GM19463 (cell line): Measurements from ENCODE around the gene GPR171.
"Not testable (repeated sequence)": the region's sequence is repeated elsewhere in the genome, so short reads cannot be mapped to it uniquely, and the experiment has no call there.

Experiments
- ATAC-seq: cut with Tn5 transposase; IDR thresholded peaks from one replicate; pipeline ENCODE4 v1.9.1; 2021; ENCODE audit warnings: mild to moderate bottlenecking, moderate library complexity; ENCODE audit not compliant: unreplicated experiment

Gene GPR171, protein sequence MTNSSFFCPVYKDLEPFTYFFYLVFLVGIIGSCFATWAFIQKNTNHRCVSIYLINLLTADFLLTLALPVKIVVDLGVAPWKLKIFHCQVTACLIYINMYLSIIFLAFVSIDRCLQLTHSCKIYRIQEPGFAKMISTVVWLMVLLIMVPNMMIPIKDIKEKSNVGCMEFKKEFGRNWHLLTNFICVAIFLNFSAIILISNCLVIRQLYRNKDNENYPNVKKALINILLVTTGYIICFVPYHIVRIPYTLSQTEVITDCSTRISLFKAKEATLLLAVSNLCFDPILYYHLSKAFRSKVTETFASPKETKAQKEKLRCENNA

DNA sequence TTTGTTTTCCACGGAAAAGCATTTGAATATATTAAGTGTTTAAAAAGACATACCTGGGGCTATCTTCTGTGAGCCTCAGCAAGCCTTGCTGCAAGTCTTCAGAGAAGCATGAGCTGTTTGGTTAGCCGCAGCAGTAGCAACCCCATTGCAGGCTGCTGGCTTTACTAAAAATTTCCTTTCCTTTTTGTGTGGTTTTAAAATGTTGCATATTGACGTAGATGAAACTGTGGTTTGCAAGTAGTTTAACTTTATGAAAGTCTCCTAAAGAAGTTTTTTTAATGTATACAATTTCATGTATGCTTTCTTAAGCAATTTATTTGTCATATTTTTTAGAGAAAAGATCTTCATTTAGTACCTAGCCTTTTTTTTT, at the start of gene GPR171:
GPR171 (minus strand) TSS at position 166 of the 370 bp plus-strand sequence. CDS start 3,830 bp downstream, outside the sequence.
- peak; percentile 95 for ATAC-seq

DNA sequence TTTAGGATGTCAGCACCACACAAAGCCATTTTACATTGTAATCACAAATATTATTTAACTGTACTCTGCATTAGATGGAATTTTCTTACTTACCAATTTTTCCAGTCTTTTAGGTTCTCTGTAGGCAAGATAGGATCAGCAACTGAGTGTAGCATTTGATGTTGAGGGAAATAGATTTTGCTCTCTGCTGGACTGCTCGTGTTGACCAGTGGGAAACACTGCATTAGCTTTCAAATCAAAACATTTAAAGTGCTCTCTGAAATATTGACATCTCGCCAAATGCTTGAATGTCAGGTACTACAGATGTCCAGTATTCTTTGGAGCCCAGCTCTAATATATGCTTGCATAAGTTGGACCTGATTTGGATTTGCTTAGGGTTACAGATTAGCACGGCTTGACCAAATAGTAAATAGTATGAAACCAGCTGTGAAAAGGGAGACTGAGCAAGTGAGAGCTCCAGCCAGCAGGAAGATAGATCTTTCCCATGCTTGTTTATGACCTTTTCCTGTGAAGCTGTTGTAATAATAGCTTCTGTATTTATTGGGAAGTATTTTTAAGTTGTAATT, 45.8 kb upstream of the GPR171 start:
- ATAC-seq = no peak

DNA sequence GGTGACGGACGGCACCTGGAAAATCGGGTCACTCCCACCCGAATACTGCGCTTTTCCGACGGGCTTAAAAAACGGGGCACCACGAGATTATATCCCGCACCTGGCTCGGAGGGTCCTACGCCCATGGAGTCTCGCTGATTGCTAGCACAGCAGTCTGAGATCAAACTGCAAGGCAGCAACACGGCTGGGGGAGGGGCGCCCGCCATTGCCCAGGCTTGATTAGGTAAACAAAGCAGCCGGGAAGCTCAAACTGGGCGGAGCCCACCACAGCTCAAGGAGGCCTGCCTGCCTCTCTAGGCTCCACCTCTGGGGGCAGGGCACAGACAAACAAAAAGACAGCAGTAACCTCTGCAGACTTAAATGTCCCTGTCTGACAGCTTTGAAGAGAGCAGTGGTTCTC, 39.0 kb upstream of the GPR171 start:
- not testable (repeated sequence) for ATAC-seq

DNA sequence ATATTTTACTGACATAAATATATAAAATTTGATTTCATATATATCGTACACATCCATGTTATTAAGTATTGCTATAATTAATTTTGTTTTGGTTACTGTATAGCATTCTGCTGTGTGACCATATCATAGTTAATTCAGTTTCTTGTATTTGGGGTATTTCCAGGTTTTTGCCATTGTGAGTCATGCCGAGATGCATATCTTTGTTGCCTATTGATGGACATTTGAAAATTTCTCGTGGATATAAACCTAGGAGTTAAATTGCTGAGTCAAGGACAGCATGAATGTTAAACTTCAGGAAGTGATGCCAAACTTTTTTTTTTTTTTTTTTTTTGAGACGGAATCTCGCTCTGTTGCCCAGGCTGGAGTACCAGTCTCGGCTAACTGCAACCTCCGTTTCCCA, 33.7 kb upstream of the GPR171 start:
- no peak for ATAC-seq

DNA sequence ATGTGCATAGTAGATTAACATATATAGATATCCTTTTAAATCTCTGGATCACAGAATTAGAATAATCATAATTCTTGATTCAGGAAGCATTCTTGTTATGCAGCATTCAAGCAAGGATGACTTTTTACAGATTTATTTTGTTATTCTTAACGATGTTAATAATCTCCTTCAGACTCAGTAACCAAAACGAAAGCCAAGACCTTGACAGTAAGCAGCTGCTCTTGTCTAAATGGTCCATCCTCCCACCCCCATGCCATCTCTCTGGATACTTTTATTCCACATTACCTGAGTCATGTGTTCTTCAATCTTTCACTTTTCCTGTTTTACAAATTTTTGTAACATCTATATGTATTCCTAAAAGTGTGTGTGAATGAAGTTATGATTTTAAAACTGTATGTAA, 33.3 kb upstream of the GPR171 start:
- ATAC-seq = no peak

DNA sequence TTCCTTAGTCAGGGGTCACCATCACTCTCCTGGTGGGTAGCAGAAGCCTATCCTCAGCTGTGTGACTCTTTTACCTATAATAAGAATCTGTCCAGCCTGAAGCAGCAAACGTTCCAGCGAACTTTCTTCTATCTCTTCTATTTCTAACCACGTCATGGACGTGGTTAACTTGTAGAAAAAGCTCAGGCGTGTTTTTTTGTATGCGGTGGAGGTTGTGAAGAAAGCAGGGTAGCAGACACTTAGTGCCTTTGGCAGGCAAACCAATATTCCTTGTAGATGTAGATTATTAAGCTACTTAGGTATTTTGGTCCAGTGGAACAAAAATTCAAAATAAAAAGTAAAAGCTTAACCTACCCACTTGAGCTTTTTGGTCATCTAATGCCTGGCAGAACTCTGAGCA, 31.8 kb upstream of the GPR171 start:
- ATAC-seq = no peak

DNA sequence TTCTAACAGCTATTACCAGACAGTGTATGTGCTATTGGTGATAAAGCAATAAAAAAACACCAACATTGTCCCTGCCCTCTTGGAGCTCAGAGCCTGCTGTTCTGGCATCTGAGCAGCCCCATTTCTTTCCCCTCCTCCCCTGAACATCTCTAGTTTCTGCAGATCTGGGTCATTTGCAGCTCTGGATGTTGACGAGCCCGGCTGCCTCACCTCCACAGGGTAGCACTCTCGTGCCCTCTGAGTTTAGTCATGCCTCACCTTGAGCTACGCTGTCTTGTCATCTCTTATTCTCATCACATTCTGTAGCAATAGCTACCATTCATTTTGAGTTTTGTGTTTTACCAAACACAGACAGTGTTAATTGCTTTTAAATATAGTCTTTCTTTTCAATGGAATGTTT, 30.0 kb upstream of the GPR171 start:
- no peak for ATAC-seq

DNA sequence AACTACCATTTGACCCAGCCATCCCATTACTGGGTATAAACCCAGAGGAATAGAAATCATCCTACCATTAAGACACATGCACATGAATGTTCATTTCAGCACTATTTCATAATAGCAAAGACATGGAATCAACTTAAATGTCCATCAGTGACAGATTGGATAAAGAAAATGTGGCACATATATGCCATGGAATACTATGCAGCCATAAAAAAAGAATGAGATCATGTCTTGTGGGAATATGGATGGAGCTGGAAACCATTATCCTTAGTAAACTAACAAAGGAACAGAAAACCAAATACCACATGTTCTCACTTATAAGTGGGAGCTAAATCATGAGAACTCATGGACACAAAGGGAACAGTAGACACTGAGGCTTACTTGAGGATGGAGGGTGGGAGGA, 29.4 kb upstream of the GPR171 start:
- ATAC-seq = not testable (repeated sequence)

DNA sequence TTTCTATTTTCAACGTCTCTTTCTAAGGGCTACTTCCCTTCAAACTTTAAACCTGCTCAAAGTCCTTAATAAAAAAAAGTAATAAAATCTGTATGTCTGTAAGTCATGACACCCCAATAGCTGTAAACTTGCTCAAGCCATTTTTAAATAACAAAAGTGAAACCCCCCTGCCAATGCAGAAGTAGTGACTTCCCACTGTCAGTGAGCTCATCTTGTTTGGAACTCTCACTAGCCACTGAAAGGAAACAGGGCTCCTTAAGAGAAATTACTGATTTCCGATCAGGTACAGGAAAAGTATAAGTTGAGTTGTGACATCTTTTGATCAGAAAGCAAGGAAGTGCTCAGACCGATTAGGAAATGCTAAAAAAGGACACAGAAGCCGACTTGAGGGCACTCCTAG, 27.6 kb upstream of the GPR171 start:
- peak; percentile 43 for ATAC-seq

DNA sequence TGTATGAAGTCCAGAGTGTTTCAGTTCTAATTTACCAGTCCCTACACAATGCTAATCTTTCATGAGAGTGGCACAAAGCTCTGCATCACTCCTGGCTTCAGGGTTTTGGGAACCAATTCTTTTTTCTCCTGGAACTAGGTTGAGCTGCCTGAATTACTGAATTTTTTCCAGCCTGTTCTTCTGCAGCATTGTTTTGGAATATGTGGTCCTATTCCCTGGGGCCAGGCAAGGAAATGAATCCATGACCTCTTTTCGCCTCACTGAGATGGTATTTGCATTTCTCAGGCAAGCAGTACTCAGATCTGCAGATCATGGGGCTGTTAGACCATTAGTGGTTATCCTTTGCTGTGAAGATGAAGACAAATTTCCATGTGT, 25.6 kb upstream of the GPR171 start:
- ATAC-seq = peak; percentile 29

DNA sequence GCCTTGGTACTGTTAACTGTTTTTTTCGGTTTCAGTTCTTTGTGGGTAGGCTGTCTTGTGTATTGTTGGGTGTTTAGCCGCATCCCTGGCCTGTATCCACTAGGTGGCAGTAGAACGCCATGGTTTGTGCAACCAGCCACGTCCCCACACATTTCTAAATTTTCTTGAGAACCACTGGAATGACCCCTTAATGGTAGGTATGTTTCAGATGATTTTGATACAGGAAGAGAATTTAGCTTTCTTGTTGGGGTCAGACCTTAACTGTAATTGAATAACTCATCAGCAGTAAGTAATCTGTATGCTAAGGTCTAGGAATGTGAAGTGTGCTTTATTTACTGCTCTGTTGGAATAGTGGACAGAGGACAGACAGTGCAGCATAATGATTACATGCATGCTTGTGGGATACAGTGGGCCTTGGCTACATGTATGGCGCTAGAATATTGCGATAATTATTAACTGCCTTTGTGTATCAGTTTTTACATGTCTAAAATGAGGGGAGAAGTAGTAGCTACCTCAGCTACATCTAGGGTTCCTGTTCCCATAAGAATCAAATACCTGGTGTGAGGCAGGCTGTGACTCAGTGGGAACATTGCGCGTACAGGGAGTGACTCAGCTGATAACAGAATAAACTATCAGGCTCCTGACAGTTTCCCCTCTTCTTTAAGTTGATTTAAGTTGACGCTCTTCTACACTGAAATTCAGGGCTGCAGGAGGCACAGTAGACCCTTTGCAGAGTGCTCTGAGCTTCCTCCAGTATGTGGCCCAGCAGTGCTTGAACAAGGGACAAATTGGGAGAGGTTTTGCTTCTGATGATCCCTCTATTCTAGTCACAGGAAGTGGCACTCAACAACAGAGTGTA, 25.0 kb upstream of the GPR171 start:
- peak; percentile 80 for ATAC-seq

DNA sequence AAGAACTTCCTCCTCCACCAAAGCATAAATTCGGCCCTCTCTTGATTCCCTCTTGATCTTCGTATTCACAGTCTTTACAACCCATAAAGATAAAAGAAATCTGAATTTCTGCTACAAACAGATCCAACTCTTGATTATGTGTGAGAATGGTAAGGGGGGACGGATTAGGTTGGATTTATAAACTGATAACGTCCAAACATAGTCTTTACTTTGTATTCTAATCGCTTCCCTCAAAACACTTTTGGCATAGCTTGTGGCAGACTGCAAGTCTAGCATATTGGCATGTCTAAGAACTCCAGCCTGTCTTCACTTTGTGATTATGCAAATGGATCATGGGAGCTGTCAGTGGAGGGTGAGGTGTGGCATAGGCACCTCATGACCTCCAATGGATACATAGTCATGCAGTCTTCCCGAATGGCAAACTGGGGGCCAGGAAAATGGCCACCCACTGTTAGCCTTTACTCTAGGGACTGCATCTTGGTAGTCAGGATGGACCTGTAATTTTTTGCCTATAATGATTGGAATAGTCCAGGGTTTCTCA, 24.3 kb upstream of the GPR171 start:
- ATAC-seq = peak; percentile 28

DNA sequence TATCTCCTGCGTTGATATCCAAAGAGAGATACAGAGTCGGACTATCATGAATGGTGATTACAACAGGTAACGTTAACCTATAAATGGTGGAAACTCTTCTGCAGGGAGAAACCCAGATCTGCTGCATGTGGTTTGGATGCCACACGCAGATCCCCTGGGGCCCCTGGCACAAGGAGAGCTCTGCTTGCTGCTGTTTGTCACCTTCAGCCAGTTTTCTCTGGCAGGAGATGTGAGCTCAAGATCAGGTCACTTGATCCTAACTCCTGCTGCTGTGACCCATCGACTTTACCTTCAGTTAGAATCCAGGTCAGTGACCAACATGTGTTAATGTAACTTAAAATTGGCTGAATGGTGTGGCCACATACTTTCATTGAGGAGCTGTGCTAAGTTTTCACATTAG, 23.8 kb upstream of the GPR171 start:
- ATAC-seq = no peak

DNA sequence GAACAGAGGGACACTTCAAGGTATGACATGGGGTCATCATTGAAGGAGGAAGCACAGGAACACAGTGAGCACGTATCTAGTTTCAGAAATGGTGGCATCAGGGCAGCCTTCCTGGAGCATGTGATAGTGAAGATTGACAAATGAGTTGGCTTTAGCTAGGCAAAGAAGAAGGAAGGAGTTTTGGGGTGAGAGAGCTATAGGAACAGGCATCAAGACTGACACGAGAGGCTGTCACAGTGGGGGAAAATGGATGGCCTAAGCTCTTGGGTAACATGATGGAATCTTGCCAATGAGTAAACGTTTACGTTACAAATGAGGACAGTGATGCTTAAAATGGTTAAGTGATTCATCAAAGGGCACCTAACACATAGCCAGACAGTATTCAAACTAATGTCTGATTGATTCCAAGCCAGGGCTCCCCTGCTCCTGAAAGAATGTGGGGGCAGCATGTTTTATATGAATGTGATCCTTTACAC, 23.1 kb upstream of the GPR171 start:
- no peak for ATAC-seq

DNA sequence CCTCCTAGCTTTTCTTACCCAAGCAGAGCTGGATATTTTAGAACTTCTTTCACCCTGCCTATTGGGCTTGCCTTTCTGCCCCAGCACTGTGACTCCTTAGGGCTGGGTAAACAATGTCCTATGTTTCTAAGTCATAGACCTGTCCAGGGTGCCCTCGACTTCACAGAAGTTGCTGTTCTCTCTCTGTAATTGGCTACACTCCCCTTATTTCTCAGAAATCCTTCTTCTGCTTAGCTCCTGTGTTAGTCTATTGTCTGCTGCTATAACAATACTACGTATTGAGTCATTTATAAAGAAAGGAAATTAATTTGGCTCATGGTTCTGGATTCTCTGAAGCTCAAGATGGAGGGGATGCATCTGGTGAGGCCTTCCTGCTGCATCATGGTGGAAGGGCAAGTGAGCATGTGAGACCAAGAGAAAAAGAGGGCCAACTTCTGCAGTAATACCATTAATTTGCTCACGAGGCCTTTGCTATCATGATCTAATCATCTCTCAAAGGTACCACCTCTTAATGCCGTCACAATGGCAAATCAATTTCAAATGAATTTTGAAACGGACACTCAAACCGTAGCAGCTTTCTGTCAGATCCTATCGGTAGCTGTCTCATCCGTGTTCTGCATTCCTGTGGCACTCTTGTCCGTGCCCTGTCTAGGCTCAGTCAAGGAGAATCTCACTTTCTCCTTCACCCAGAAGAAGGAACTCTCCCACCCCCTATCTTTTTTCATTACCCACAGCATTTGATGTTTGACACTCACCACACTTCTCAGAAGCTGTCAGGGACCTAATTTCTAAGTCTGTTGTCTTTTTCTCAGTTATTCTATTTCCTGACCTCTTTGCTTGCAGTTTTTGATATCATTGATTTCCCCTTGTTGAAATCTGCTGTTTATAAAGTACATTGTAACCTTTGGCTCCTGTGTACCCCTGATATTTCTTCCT, 22.3 kb upstream of the GPR171 start:
- ATAC-seq = no peak

DNA sequence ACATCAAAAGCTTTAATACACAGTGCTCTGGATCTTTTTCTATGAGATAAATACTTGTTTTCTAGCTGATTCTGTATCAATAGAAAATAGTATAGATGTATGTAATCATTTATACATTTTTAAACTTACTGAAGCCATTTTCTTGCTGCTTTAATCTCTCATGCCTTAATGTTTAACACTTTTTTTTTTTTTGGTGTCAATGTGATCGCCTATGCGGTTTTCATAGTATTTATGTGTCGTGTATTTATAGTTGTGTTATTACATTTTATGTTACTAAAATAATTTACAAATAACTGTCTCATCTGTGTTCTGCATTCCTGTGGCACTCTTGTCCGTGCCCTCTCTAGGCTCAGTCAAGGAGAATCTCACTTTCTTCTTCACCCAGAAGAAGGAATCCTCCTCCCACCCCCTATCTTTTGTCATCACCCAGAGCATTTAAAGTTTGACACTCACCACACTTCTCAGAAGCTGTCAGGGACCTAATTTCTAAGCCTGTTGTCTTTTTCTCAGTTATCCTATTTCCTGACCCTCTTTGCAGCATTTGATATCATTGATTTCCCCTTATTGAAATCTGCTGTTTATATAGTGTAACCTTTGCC, 21.4 kb upstream of the GPR171 start:
- no peak for ATAC-seq

DNA sequence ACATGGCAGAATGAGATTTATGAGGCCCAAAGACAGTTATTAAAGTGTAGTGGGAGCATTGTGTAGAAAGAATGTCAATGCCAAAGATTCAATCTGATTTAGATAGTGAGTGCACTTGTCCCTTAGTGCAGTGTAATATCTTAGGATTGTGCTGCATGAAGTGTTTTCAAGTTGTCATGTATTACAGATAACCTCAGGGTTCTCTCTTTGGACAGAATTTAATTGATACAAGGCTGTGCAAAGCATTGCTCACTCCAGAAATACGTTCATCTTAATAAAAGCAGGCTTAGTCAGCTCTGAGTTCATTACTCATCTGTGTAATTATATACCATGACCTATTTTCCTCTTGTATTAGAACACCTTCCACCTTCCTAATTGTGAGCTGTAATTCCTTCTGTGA, 16.0 kb upstream of the GPR171 start:
- ATAC-seq = no peak

DNA sequence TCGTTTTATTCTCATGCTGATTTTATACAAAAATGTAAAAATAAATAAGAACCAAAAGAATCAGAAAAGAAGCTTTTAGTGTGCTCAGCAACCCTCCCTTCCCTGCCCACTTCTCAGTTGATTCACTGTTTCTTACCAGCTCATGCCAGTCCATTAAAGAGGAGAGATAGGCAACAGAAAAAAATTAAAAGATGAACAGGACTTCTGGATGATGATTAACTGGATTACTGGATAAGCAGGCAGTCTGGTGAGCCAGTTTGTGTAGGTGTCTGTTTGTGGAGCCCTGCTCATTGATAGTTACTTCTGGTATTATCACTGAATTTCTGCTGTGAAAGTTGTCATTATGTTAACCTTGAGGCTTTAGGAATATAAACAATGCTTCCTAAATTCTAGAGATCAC, 15.1 kb upstream of the GPR171 start:
- no peak for ATAC-seq

DNA sequence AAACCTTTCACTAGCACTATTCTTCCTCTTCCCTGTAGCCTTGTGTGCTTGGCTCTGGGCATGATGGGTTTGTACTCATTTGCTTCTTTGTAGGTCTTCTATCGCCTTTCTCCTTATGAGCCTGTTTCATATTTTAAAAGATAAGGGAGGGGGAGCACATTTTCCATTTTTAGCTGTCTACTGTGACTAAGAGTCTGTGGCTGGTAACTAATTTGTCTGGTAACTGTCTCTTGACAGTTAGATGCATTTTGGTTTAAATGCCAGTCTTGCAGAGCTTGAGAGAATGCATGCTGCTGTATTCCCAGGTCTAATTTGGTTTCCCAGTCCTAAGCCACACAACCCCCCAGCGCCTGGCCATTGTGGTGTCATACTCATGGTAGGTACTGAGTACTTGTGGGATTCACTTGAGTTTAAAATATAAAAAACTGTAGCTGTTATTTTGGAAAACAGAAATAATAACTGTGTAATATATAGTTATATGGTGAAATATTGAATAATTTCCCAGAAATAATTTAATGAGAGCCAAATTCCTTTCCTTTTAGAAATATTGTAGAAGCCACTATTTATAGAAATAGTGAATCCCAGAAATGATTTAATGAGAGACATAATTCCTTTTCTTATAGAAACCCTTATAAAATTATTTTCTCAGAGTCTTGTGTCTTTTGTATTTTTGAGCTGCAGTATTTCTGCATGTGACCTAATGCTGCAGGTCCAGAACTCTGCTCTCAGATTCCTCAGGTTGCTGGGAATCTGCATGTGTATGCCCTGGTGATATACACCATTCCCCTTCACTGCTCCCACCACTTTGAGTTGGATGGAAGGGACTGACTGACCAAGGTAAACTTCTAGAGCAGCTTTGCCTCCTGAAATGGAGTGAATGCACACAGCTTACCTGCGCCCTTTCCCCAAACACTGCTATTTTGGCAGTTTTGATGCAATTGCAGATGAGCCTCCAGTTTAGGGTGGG, 13.9 kb upstream of the GPR171 start:
- no peak for ATAC-seq
